ENCODE measurements around the gene CELA1.

The CELA1 gene

GRCh38 chr12:51381226-51382079, 35.0 kb upstream of the CELA1 start:
- Mint-ChIP-seq H3K9me3 (no peaks in the 10 kb centered on the region), H3K27ac (no peak overlapping the region), H3K4me3 (no peak overlapping the region), H3K27me3 (no peaks in the 10 kb centered on the region), H3K4me1 (peaks cover 64% of the 10 kb centered on the region)
- DNase-seq, result no peak
- ATAC-seq, result no peak

DNA sequence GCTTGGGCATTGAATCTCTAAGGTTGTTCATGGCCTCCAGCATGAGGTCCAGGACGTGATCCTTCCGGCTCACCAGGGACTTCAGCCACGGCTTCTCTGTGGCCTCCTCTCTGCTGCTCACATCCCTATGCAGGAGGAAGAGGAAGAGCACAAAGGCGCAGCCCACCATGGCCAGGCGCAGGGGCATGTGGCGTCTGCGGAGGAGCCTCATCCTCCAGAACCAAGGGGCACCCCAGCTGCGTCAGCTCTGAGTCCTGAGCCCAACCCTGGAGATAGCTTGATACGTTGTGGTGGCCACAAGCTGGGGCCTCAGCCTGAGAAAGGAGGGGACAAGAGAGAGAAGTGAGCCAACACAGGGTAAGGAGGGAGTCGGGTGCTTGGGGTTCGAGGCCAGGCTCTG, 33.1 kb upstream of the CELA1 start:
- no peaks in the 10 kb centered on the region for H3K9me3 Mint-ChIP-seq
- peaks cover 64% of the 10 kb centered on the region for H3K4me1 Mint-ChIP-seq
- ATAC-seq, result no peak
- H3K27ac Mint-ChIP-seq, result no peak overlapping the region
- no peaks in the 10 kb centered on the region for H3K27me3 Mint-ChIP-seq
- H3K4me3 Mint-ChIP-seq, result no peak overlapping the region
- DNase-seq, result no peak

DNA sequence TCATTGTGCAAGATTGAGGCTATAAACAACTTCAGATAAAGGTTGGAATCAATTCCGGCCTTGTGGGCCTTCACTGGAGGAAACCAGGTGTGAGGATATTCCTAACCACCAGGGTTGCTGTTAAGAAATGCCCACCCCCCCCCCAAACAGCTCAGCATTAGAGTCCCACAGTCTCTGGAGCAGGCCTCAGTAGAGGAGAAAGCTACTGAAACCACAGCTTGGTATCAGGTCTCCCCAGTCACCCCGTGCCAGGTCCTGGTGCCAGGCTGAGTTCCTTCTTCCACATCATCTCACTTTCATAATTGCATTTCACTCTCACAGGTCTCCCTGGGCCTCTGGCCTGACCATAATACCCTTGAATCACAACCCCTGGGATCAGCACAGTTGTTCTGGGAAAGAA, 32.3 kb upstream of the CELA1 start:
- H3K9me3 Mint-ChIP-seq, result no peaks in the 10 kb centered on the region
- DNase-seq (no peak), ATAC-seq (no peak)
- peaks cover 57% of the 10 kb centered on the region for H3K4me1 Mint-ChIP-seq
- no peak overlapping the region for H3K4me3 Mint-ChIP-seq
- peak overlapping the region in 1 of 2 donors; percentile 33 for H3K27ac Mint-ChIP-seq
- H3K27me3 Mint-ChIP-seq, result no peaks in the 10 kb centered on the region

DNA sequence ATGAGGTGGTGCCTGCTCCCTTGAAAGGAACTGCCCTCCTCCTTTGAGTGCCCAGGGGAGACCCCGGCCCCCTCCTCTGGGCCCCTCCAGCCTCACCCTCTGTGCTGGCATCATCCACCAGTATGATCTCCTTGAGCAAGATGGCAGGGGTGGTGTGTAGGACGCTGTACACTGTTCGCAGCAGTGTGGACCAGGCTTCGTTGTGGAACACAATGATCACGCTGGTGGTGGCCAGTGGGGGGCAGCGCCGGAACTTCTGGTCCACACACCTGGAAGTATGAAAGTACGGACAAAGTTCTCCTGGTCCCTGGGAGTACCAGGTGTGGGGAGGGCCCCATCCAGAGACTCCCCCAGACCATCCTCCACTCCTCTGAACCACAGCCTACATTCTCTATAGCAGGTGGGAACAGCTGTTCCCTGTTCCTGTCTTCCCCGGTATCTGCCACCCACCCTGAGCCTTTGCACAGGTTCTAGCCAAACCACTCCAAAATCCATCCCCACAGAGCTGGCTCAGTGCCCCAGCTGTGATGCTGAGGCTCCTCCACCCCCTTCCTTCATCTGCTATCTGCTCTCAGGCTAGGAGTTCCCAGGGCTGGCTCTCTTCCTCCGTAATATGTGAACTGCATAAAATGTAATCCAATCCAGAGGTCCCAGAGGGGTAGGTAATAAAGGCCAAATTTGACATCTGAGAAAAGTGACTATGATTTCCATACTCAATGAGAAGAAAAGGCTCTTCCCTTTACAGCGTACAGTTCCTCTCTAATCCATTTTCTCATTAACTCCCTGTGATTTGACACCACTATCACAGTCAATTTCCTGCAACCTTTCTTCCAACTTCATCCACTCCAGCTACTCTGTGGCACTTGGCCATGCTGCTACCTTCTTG, 30.9 kb upstream of the CELA1 start:
- Mint-ChIP-seq H3K27ac (no peak overlapping the region), H3K4me3 (no peak overlapping the region), H3K27me3 (no peaks in the 10 kb centered on the region), H3K9me3 (no peaks in the 10 kb centered on the region), H3K4me1 (peaks cover 43% of the 10 kb centered on the region)
- ATAC-seq, result no peak
- DNase-seq, result no peak

- no peak overlapping the region for H3K4me3 Mint-ChIP-seq
- H3K4me1 Mint-ChIP-seq, result peaks cover 50% of the 10 kb centered on the region
- no peaks in the 10 kb centered on the region for H3K27me3 Mint-ChIP-seq
- DNase-seq (no peak), ATAC-seq (no peak)
- H3K9me3 Mint-ChIP-seq, result no peaks in the 10 kb centered on the region
- no peak overlapping the region for H3K27ac Mint-ChIP-seq
Measured at GRCh38 chr12:51374856-51375255, 28.4 kb upstream of the CELA1 start.

GRCh38 chr12:51374361-51374760, 27.9 kb upstream of the CELA1 start:
- no peak overlapping the region for H3K4me3 Mint-ChIP-seq
- no peak overlapping the region for H3K27ac Mint-ChIP-seq
- H3K9me3 Mint-ChIP-seq, result no peaks in the 10 kb centered on the region
- no peak for DNase-seq
- H3K4me1 Mint-ChIP-seq, result peaks cover 52% of the 10 kb centered on the region
- no peak for ATAC-seq
- no peaks in the 10 kb centered on the region for H3K27me3 Mint-ChIP-seq

DNA sequence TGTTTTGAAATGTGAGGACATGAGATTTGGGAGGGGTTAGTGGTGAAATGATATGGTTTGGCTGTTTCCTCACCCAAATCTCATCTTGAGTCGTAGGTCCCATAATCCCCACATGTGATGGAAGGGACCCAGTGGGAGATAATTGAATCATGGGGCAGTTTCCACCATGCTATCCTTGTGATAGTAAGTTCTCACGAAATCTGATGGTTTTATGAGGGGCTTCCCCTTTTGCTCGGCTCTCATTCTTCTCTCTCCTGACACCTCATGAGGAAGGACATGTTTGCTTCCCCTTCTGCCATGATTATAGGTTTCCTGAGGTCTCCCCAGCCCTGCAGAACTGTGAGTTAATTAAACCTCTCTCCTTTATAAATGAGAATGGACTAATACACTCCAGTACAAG, 26.7 kb upstream of the CELA1 start:
- ATAC-seq, result no peak
- H3K27ac Mint-ChIP-seq, result no peak overlapping the region
- DNase-seq, result no peak
- no peak overlapping the region for H3K4me3 Mint-ChIP-seq
- H3K27me3 Mint-ChIP-seq, result no peaks in the 10 kb centered on the region
- peaks cover 52% of the 10 kb centered on the region for H3K4me1 Mint-ChIP-seq
- H3K9me3 Mint-ChIP-seq, result no peaks in the 10 kb centered on the region

DNA sequence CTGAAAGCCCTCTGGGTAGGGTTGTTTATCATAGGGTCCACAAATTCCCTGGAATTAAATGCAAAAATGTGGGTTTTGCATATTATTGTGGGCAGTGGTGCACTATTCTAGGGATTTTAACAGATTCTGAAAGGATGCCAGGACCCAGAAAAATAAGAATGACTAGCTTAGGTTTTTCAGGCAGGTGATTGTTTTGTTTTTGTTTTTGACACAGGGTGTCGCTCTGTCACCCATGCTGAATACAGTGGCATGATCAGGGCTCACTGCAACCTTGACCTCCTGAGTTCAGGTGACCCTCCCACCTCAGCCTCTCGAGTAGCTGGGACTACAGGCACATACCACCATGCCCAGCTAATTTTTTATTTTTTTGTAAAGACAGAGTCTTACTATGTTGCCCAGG, 25.5 kb upstream of the CELA1 start:
- H3K27me3 Mint-ChIP-seq, result no peaks in the 10 kb centered on the region
- peaks cover 50% of the 10 kb centered on the region for H3K4me1 Mint-ChIP-seq
- H3K27ac Mint-ChIP-seq, result no peak overlapping the region
- H3K9me3 Mint-ChIP-seq, result no peaks in the 10 kb centered on the region
- H3K4me3 Mint-ChIP-seq, result no peak overlapping the region
- ATAC-seq, result no peak
- no peak for DNase-seq

DNA sequence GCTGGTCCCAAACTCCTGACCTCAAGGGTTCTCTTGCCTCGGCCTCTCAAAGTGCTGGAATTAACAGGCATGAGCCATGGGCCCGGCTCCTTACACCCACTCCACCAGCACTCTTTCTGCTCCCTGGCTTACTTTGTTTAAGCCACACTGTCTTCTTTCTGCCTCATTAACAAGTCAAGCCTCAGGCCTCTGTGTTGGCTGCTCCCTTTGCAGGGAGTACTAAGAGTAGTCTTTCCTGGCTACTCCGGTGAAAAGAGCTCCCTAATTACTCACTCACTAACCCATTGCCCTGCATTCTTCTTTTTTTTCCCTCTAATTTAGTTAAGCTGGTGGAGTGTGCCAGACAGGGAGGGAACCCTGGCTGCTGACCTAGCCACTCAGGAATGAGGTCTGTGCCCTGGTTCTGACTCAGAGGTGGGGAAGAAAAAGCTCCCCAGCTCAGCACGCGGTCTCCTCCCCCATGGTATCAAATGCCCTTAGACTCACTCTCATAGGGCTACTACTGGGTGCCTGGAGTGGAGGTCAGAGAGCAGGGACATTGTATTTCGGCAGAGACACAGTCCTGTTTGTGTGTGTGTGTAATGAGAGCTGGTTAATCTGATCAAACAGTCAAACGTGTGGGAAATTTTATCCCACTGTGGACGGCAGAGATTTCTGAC, 24.9 kb upstream of the CELA1 start:
- Mint-ChIP-seq H3K27ac (no peak overlapping the region), H3K9me3 (no peaks in the 10 kb centered on the region), H3K4me1 (peaks cover 52% of the 10 kb centered on the region), H3K27me3 (no peaks in the 10 kb centered on the region), H3K4me3 (no peak overlapping the region)
- ATAC-seq, result no peak
- no peak for DNase-seq

DNA sequence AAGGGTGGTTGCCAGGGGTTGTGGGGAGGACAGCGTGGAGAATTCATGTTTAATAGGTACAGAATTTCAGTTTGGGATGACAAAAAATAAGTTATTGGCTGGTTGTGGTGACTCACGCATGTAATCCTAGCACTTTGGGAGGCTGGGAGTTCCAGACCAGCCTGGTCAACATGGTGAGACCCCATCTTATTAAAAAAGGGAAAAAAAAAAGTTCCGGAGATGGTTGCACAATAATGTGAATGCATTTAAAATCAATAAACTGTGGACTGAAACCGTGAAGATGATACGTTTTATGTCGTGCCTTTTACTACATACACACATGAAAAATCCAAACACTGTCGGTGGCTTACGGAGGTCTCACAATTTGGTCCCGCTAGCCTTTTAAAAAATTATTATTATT, 24.2 kb upstream of the CELA1 start:
- H3K27ac Mint-ChIP-seq, result no peak overlapping the region
- no peaks in the 10 kb centered on the region for H3K27me3 Mint-ChIP-seq
- no peak for ATAC-seq
- H3K4me3 Mint-ChIP-seq, result no peak overlapping the region
- H3K9me3 Mint-ChIP-seq, result no peaks in the 10 kb centered on the region
- peaks cover 55% of the 10 kb centered on the region for H3K4me1 Mint-ChIP-seq
- no peak for DNase-seq

GRCh38 chr12:51369581-51369980, 23.1 kb upstream of the CELA1 start:
- ATAC-seq (no peak), DNase-seq (no peak)
- no peaks in the 10 kb centered on the region for H3K27me3 Mint-ChIP-seq
- H3K4me3 Mint-ChIP-seq, result peak overlapping the region; percentile 59 to 70
- peak overlapping the region in 1 of 2 donors; percentile 92 for H3K27ac Mint-ChIP-seq
- H3K4me1 Mint-ChIP-seq, result peaks cover 56% of the 10 kb centered on the region
- no peaks in the 10 kb centered on the region for H3K9me3 Mint-ChIP-seq

DNA sequence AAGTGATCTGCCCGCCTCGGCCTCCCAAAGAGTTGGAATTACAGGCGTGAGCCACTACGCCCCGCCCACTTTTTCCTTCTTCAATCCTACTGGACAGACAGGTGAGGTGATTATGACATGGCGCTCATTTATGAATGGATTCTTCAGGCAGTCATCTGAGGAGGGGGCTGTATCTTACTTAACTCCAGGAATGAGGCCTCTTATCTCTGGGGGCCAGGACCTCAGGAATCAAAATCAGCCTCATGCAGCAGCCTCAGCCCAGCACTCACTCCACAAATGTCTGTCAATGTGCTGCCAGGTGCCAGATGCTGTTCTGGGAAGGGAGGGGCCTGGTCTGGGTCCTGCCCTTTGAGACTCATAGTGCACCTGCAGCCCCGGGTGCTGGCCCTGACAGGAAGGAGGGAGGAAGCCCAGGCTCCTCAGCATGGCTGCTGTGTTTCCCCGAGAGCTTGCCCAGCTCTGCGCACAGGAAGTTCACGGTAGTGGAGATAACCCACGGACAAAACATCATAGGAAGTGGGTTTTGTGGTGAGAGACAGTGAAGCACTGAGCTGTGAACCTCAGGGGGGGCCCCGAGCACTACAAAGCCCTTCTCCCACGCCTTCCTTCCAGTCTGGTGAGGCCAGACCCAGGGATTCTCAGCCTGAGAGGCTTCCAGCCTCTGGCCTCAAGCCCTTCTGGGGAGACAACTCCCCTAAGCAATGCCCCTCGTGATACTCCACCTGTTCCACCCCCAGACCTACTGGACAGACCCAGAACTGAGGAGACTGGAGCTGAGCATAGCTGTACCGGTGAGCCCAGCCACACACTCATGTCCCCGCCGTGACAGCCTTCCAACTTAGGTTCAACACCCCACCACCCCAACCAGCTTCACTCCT, 22.4 kb upstream of the CELA1 start:
- Mint-ChIP-seq H3K27me3 (no peaks in the 10 kb centered on the region), H3K9me3 (no peaks in the 10 kb centered on the region), H3K4me3 (peak overlapping the region; percentile 59 to 70), H3K27ac (peak overlapping the region; percentile 82 to 92), H3K4me1 (peaks cover 56% of the 10 kb centered on the region)
- ATAC-seq (peak; percentile 96), DNase-seq (peak; percentile 86 to 95)

GRCh38 chr12:51365276-51365675, 18.8 kb upstream of the CELA1 start:
- no peak overlapping the region for H3K27ac Mint-ChIP-seq
- no peaks in the 10 kb centered on the region for H3K9me3 Mint-ChIP-seq
- no peak overlapping the region for H3K4me3 Mint-ChIP-seq
- ATAC-seq (no peak), DNase-seq (no peak)
- H3K4me1 Mint-ChIP-seq, result peaks cover 43% of the 10 kb centered on the region
- no peaks in the 10 kb centered on the region for H3K27me3 Mint-ChIP-seq

GRCh38 chr12:51364001-51364400, 17.5 kb upstream of the CELA1 start:
- Mint-ChIP-seq H3K27ac (peak overlapping the region in 1 of 2 donors; percentile 37), H3K4me3 (no peak overlapping the region), H3K4me1 (peaks cover 33% of the 10 kb centered on the region), H3K27me3 (no peaks in the 10 kb centered on the region), H3K9me3 (no peaks in the 10 kb centered on the region)
- no peak for DNase-seq
- ATAC-seq, result no peak

DNA sequence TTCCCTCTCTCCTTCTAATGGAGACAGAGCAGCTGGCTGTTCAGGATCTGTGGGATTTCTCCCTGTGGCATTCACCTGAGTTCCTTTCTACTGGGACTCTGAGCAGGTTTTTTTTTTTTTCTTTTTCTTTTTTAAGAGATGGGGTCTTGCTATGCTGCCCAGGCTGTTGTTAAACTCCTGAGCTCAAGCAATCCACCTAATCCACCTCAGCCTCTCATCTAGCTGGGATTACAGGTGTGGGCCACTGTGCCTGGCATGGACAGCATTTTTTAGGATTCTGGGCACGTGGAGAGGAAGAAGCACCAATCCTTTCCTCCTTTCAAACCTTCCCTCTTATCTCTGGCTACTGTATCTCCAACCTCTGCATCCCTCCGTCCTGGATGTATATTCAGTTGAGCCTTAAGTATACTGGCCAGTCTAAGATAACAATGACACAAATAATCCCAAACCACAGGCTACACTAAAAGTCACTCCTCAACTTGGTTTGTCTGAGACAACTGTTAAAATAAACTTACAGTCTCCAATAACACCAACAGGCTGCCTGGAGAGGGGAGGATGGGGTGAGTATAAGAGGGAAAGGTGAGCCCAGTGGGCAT, 16.4 kb upstream of the CELA1 start:
- Mint-ChIP-seq H3K9me3 (no peaks in the 10 kb centered on the region), H3K27ac (peak overlapping the region in 1 of 2 donors; percentile 19), H3K4me3 (no peak overlapping the region), H3K27me3 (no peaks in the 10 kb centered on the region), H3K4me1 (peaks cover 31% of the 10 kb centered on the region)
- no peak for ATAC-seq
- no peak for DNase-seq
